Measurements from ENCODE around the gene LRBA. TPM values are rescaled to one million over a fixed set of nuclear protein-coding genes. Genes with fewer than 3 reads are reported as not detected.

The LRBA gene
- total RNA-seq, 2 donors from 2014 or later: 55.5 to 77.7 TPM

GRCh38 chr4:150384249-150384648 is 630.8 kb downstream of the LRBA start:
- intact Hi-C loops (cut with DNase I): no loop called here
- Histone ChIP-seq H3K27ac (no peak overlapping the region), H3K9me3 (no peaks in the 10 kb centered on the region), H3K36me3 (no peaks in the 10 kb centered on the region), H3K4me3 (no peak overlapping the region), H3K27me3 (no peaks in the 10 kb centered on the region), H3K9ac (ENCODE audit: low read depth in 2 of 2, low read length in 2 of 2) (no peak overlapping the region), H3K4me1 (no peaks in the 10 kb centered on the region)
- DNase-seq: no peak
- TF ChIP-seq CTCF (IDR thresholded peaks at IDR 0.05): no peak

- Histone ChIP-seq H3K27me3 (no peaks in the 10 kb centered on the region), H3K9ac (ENCODE audit: low read depth in 2 of 2, low read length in 2 of 2) (no peak overlapping the region), H3K36me3 (no peaks in the 10 kb centered on the region), H3K4me1 (no peaks in the 10 kb centered on the region), H3K27ac (no peak overlapping the region), H3K9me3 (no peaks in the 10 kb centered on the region), H3K4me3 (no peak overlapping the region)
- no peak for DNase-seq
- intact Hi-C loops (cut with DNase I): no loop called here
- no peak for TF ChIP-seq CTCF (IDR thresholded peaks at IDR 0.05)
Observed at GRCh38 chr4:150382028-150382427, 633.1 kb downstream of the LRBA start.

DNA sequence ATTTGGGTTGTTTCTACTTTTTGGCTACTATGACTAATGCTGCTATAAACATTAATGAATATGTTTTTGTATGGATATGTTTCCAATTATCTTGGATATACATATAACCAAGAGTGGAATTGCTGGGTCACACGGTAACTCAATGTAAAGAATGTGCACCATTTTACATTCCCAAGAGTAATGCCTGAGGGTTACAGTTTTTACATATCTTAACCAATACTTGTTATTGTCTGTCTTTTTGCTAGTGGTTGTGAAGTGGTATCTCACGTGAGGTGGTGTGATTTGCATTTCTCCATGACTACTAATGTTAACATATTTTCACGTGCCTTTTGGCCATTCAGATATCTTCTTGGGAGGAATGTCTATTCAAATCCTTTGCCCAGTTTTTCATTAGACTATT is 633.5 kb downstream of the LRBA start:
- no peak overlapping the region for H3K27ac ChIP-seq
- no peaks in the 10 kb centered on the region for H3K36me3 ChIP-seq
- no peak overlapping the region for H3K9ac ChIP-seq (ENCODE audit: low read depth in 2 of 2, low read length in 2 of 2)
- no peak for TF ChIP-seq CTCF (IDR thresholded peaks at IDR 0.05)
- H3K27me3 ChIP-seq: no peaks in the 10 kb centered on the region
- no peaks in the 10 kb centered on the region for H3K9me3 ChIP-seq
- DNase-seq: no peak
- no peak overlapping the region for H3K4me3 ChIP-seq
- H3K4me1 ChIP-seq: no peaks in the 10 kb centered on the region
- intact Hi-C loops (cut with DNase I): no loop called here

GRCh38 chr4:150381036-150381435 is 634.0 kb downstream of the LRBA start:
- no peak overlapping the region for H3K27ac ChIP-seq
- H3K27me3 ChIP-seq: no peaks in the 10 kb centered on the region
- H3K36me3 ChIP-seq: no peaks in the 10 kb centered on the region
- TF ChIP-seq CTCF (IDR thresholded peaks at IDR 0.05): no peak
- H3K9me3 ChIP-seq: no peaks in the 10 kb centered on the region
- no peak overlapping the region for H3K9ac ChIP-seq (ENCODE audit: low read depth in 2 of 2, low read length in 2 of 2)
- intact Hi-C loops (cut with DNase I): no loop called here
- DNase-seq: no peak
- no peaks in the 10 kb centered on the region for H3K4me1 ChIP-seq
- no peak overlapping the region for H3K4me3 ChIP-seq

DNA sequence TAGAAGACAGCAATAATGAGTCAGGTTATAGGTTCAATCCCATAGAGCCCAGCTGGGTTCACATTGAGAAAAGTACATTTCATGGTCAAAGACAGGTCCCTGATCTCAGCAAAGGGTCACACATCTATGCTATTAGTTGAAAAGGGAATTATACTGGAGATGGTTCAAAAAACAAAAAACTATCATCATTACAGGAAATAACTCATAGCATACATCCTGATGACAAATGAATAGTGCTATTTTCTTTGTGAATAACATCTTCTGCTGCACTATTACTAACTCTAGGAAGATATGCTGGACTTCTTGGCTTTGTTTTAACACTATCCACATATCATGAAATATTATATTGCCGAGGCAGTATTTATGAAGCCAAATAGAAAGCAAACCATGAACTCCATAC is 635.6 kb downstream of the LRBA start:
- Histone ChIP-seq H3K4me3 (no peak overlapping the region), H3K36me3 (no peaks in the 10 kb centered on the region), H3K27ac (no peak overlapping the region), H3K9ac (ENCODE audit: low read depth in 2 of 2, low read length in 2 of 2) (no peak overlapping the region), H3K9me3 (no peaks in the 10 kb centered on the region), H3K27me3 (no peaks in the 10 kb centered on the region), H3K4me1 (no peaks in the 10 kb centered on the region)
- no peak for DNase-seq
- intact Hi-C loops (cut with DNase I): no loop called here
- no peak for TF ChIP-seq CTCF (IDR thresholded peaks at IDR 0.05)

- intact Hi-C loops (cut with DNase I): no loop called here
Observed at GRCh38 chr4:150375025-150375424, 640.1 kb downstream of the LRBA start.

More at GRCh38 chr4:150375025-150375424, 640.1 kb downstream of the LRBA start:
- no peaks in the 10 kb centered on the region for H3K27me3 ChIP-seq
- TF ChIP-seq CTCF (IDR thresholded peaks at IDR 0.05): no peak
- no peaks in the 10 kb centered on the region for H3K9me3 ChIP-seq
- no peak overlapping the region for H3K4me3 ChIP-seq
- H3K4me1 ChIP-seq: no peaks in the 10 kb centered on the region
- DNase-seq: no peak
- H3K27ac ChIP-seq: no peak overlapping the region
- H3K9ac ChIP-seq (ENCODE audit: low read depth in 2 of 2, low read length in 2 of 2): no peak overlapping the region
- no peaks in the 10 kb centered on the region for H3K36me3 ChIP-seq

Measured in colonic mucosa (tissue), 4 donors.